Measurements from ENCODE around the gene TMEM100. TPM values are rescaled to one million over a fixed set of nuclear protein-coding genes. Genes with fewer than 3 reads are reported as not detected.

TMEM100 gene
- polyA plus RNA-seq, 3 donors = not detected

GRCh38 chr17:55737976-55738501, 15.4 kb upstream of the TMEM100 start:
- Histone ChIP-seq H3K27me3 (ENCODE audit: control insufficient read depth in 2 of 2, insufficient read depth in 2 of 2, low read length in 2 of 2) (no peaks in the 10 kb centered on the region), H3K9ac (ENCODE audit: insufficient read depth, low read length, poor library complexity, severe bottlenecking) (no peak overlapping the region), H2AFZ (ENCODE audit: insufficient read depth, low read depth, low read length, poor library complexity, severe bottlenecking) (no peak overlapping the region), H3K27ac (ENCODE audit: low read depth in 1 of 2, low read length in 2 of 2) (no peak overlapping the region), H3K36me3 (replicated peaks in 1 of 2; ENCODE audit: control insufficient read depth in 1 of 2, insufficient read depth in 2 of 2, low read length in 2 of 2) (no peaks in the 10 kb centered on the region), H3K9me3 (replicated peaks in 1 of 2; ENCODE audit: control insufficient read depth in 1 of 2, insufficient read depth in 1 of 2, low read length in 2 of 2) (no peaks in the 10 kb centered on the region), H3K79me2 (ENCODE audit: insufficient read depth, low read length) (no peaks in the 10 kb centered on the region), H3K4me2 (replicated peaks; ENCODE audit: extremely low read depth, low read length, poor library complexity, severe bottlenecking) (no peak overlapping the region), H4K20me1 (ENCODE audit: insufficient read depth, low read length) (no peaks in the 10 kb centered on the region), H3K4me1 (ENCODE audit: control insufficient read depth in 1 of 2, insufficient read depth in 2 of 2, low read length in 2 of 2) (no peaks in the 10 kb centered on the region), H3K4me3 (replicated peaks in 1 of 3; ENCODE audit: low read depth in 2 of 3, low read length in 3 of 3) (no peak overlapping the region)
- DNase-seq = no peak
- peaks cover 14% of the 10 kb centered on the region for H3K4me1 Mint-ChIP-seq
- no peak overlapping the region for H3K4me3 Mint-ChIP-seq
- H3K36me3 Mint-ChIP-seq = no peaks in the 10 kb centered on the region
- peaks cover 0 to 9% (median 0%) of the 10 kb centered on the region in 3 donors for H3K27me3 Mint-ChIP-seq (ENCODE audit: low read depth in 3 of 3)
- H3K27ac Mint-ChIP-seq = no peak overlapping the region
- 98% methylated on average over 4 of the region's 4 CpGs for WGBS (ENCODE audit: insufficient coverage)
- TF ChIP-seq CTCF (IDR thresholded peaks at IDR 0.05) = no peak
- no peaks in the 10 kb centered on the region for H3K9me3 Mint-ChIP-seq
- intact Hi-C loops (cut with micrococcal nuclease) = no loop called here

GRCh38 chr17:55735731-55736405, 13.2 kb upstream of the TMEM100 start:
- Histone ChIP-seq H3K27ac (ENCODE audit: low read depth in 1 of 2, low read length in 2 of 2) (no peak overlapping the region), H3K27me3 (ENCODE audit: control insufficient read depth in 2 of 2, insufficient read depth in 2 of 2, low read length in 2 of 2) (no peaks in the 10 kb centered on the region), H3K4me2 (replicated peaks; ENCODE audit: extremely low read depth, low read length, poor library complexity, severe bottlenecking) (no peak overlapping the region), H4K20me1 (ENCODE audit: insufficient read depth, low read length) (no peaks in the 10 kb centered on the region), H3K36me3 (replicated peaks in 1 of 2; ENCODE audit: control insufficient read depth in 1 of 2, insufficient read depth in 2 of 2, low read length in 2 of 2) (no peaks in the 10 kb centered on the region), H2AFZ (ENCODE audit: insufficient read depth, low read depth, low read length, poor library complexity, severe bottlenecking) (no peak overlapping the region), H3K4me3 (replicated peaks in 1 of 3; ENCODE audit: low read depth in 2 of 3, low read length in 3 of 3) (no peak overlapping the region), H3K9me3 (replicated peaks in 1 of 2; ENCODE audit: control insufficient read depth in 1 of 2, insufficient read depth in 1 of 2, low read length in 2 of 2) (no peaks in the 10 kb centered on the region), H3K9ac (ENCODE audit: insufficient read depth, low read length, poor library complexity, severe bottlenecking) (no peak overlapping the region), H3K4me1 (ENCODE audit: control insufficient read depth in 1 of 2, insufficient read depth in 2 of 2, low read length in 2 of 2) (no peaks in the 10 kb centered on the region), H3K79me2 (ENCODE audit: insufficient read depth, low read length) (no peaks in the 10 kb centered on the region)
- no peak overlapping the region for H3K27ac Mint-ChIP-seq
- TF ChIP-seq CTCF (IDR thresholded peaks at IDR 0.05) = peak; percentile 85
- H3K36me3 Mint-ChIP-seq = no peaks in the 10 kb centered on the region
- H3K4me3 Mint-ChIP-seq = no peak overlapping the region
- H3K27me3 Mint-ChIP-seq (ENCODE audit: low read depth in 3 of 3) = peaks cover 0 to 9% (median 0%) of the 10 kb centered on the region in 3 donors
- peak; percentile 37 to 61 (median 61) for DNase-seq
- WGBS (ENCODE audit: insufficient coverage) = 100% methylated on average over 1 of the region's 5 CpGs
- H3K9me3 Mint-ChIP-seq = no peaks in the 10 kb centered on the region
- H3K4me1 Mint-ChIP-seq = peaks cover 19% of the 10 kb centered on the region
- intact Hi-C loops (cut with micrococcal nuclease) = no loop called here

Data from CD14-positive monocyte (primary cell).